ENCODE data around the gene RAD51B.

DNA sequence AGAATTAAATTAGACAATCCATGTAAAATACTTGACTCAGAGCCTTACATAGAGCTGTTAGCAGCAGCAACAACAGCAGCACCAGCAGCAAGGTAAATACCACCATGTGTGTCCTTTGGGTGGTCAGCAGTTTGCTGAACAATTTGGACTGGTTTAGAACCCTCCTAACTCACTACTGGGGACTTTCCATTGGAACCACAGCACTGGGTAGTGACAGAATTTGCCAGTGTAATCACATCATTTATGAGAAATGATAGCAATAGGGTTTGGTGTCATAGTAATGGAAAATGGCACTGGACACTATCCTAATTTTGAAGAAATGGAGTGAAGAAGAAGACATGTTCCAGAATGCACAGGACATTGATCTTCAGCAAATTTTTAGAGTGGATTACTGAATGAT is 392.8 kb downstream of the RAD51B start:
- TF ChIP-seq, protein P1, sequence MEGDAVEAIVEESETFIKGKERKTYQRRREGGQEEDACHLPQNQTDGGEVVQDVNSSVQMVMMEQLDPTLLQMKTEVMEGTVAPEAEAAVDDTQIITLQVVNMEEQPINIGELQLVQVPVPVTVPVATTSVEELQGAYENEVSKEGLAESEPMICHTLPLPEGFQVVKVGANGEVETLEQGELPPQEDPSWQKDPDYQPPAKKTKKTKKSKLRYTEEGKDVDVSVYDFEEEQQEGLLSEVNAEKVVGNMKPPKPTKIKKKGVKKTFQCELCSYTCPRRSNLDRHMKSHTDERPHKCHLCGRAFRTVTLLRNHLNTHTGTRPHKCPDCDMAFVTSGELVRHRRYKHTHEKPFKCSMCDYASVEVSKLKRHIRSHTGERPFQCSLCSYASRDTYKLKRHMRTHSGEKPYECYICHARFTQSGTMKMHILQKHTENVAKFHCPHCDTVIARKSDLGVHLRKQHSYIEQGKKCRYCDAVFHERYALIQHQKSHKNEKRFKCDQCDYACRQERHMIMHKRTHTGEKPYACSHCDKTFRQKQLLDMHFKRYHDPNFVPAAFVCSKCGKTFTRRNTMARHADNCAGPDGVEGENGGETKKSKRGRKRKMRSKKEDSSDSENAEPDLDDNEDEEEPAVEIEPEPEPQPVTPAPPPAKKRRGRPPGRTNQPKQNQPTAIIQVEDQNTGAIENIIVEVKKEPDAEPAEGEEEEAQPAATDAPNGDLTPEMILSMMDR (IDR thresholded peaks at IDR 0.05), result no peak
- TF ChIP-seq, protein P2, sequence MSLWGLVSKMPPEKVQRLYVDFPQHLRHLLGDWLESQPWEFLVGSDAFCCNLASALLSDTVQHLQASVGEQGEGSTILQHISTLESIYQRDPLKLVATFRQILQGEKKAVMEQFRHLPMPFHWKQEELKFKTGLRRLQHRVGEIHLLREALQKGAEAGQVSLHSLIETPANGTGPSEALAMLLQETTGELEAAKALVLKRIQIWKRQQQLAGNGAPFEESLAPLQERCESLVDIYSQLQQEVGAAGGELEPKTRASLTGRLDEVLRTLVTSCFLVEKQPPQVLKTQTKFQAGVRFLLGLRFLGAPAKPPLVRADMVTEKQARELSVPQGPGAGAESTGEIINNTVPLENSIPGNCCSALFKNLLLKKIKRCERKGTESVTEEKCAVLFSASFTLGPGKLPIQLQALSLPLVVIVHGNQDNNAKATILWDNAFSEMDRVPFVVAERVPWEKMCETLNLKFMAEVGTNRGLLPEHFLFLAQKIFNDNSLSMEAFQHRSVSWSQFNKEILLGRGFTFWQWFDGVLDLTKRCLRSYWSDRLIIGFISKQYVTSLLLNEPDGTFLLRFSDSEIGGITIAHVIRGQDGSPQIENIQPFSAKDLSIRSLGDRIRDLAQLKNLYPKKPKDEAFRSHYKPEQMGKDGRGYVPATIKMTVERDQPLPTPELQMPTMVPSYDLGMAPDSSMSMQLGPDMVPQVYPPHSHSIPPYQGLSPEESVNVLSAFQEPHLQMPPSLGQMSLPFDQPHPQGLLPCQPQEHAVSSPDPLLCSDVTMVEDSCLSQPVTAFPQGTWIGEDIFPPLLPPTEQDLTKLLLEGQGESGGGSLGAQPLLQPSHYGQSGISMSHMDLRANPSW (CRISPR knock-in tag; conservative IDR thresholded peaks at IDR 0.05; ENCODE audit: low read depth), result no peak
- TF ChIP-seq RELA (CRISPR knock-in tag; IDR thresholded peaks at IDR 0.05; ENCODE audit: borderline replicate concordance) (no peak), ZSCAN18 (CRISPR knock-in tag; IDR thresholded peaks at IDR 0.05) (no peak), FOXJ3 (CRISPR knock-in tag; IDR thresholded peaks at IDR 0.05; ENCODE audit: borderline replicate concordance) (no peak), SMAD4 (CRISPR knock-in tag; IDR thresholded peaks at IDR 0.05) (no peak), ZNF281 (CRISPR knock-in tag; IDR thresholded peaks at IDR 0.05) (no peak), MAX (CRISPR knock-in tag; IDR thresholded peaks at IDR 0.05) (no peak), SOX15 (CRISPR knock-in tag; IDR thresholded peaks at IDR 0.05) (no peak), ZNF396 (CRISPR knock-in tag; IDR thresholded peaks at IDR 0.05; ENCODE audit: borderline replicate concordance) (no peak), ATF1 (CRISPR knock-in tag; IDR thresholded peaks at IDR 0.05) (no peak), FOXP4 (CRISPR knock-in tag; IDR thresholded peaks at IDR 0.05) (no peak)
- TF ChIP-seq, protein P3, sequence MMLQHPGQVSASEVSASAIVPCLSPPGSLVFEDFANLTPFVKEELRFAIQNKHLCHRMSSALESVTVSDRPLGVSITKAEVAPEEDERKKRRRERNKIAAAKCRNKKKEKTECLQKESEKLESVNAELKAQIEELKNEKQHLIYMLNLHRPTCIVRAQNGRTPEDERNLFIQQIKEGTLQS (CRISPR knock-in tag; conservative IDR thresholded peaks at IDR 0.05), result no peak
- TF ChIP-seq, protein P4, sequence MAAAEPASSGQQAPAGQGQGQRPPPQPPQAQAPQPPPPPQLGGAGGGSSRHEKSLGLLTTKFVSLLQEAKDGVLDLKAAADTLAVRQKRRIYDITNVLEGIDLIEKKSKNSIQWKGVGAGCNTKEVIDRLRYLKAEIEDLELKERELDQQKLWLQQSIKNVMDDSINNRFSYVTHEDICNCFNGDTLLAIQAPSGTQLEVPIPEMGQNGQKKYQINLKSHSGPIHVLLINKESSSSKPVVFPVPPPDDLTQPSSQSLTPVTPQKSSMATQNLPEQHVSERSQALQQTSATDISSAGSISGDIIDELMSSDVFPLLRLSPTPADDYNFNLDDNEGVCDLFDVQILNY (CRISPR knock-in tag; IDR thresholded peaks at IDR 0.05), result no peak
